Neural cell (in vitro differentiated cells): ENCODE results near the gene UBE2D1. TPM values are rescaled to one million over a fixed set of nuclear protein-coding genes. Genes with fewer than 3 reads are reported as not detected.
A peak's percentile ranks its signal among the peaks of the same experiment; 100 is the strongest.

Source experiments
- H2AFZ ChIP-seq: fragments of 200-600, 300-800 bp; sonication (generic), shearing (Covaris generic); 2 replicates; pipeline ENCODE4 v1.6.0; 2014; ENCODE audit warnings: low read depth, mild to moderate bottlenecking, antibody characterized with exemption, low read length, moderate library complexity
- H3F3A ChIP-seq: fragments of 200-600 bp; shearing (Covaris generic); 2 replicates; pipeline ENCODE4 v1.6.1; 2016; ENCODE audit warnings: mild to moderate bottlenecking, moderate library complexity, mixed read lengths, antibody characterized with exemption, low read length; ENCODE audit not compliant: insufficient read depth, poor library complexity, severe bottlenecking
- H3K27ac ChIP-seq: fragments of 200-600, 300-800 bp; sonication (generic), shearing (Covaris generic); 2 replicates; pipeline ENCODE4 v1.5.1; 2014; ENCODE audit warnings: mild to moderate bottlenecking, low read length, moderate library complexity
- H3K27me3 ChIP-seq: fragments of 300-800, 200-600 bp; sonication (generic), shearing (Covaris generic); 2 replicates; pipeline ENCODE4 v1.6.0; 2014; ENCODE audit warnings: mild to moderate bottlenecking, low read depth, low read length, moderate library complexity; ENCODE audit not compliant: insufficient read depth
- H3K36me3 ChIP-seq: fragments of 300-800, 200-600 bp; sonication (generic), shearing (Covaris generic); 2 replicates; pipeline ENCODE4 v1.5.1; 2014; ENCODE audit warnings: mild to moderate bottlenecking, antibody characterized with exemption, low read length, moderate library complexity; ENCODE audit not compliant: insufficient read depth
- H3K4me2 ChIP-seq: fragments of 300-800, 200-600 bp; sonication (generic), shearing (Covaris generic); 2 replicates; pipeline ENCODE4 v1.6.0; 2014; ENCODE audit warnings: mild to moderate bottlenecking, low read length
- H3K4me3 ChIP-seq: fragments of 300-800, 200-600 bp; sonication (generic), shearing (Covaris generic); 2 replicates; pipeline ENCODE4 v1.5.1; 2014; ENCODE audit warnings: mild to moderate bottlenecking, low read length, moderate library complexity
- H3K79me2 ChIP-seq: fragments of 200-600 bp; shearing (Covaris generic); replicated peaks from 2 replicates; pipeline ENCODE4 v1.6.0; 2014; ENCODE audit warnings: mild to moderate bottlenecking, low read length, moderate library complexity; ENCODE audit not compliant: insufficient read depth
- H3K9ac ChIP-seq: fragments of 300-800, 200-600 bp; sonication (generic), shearing (Covaris generic); 2 replicates; pipeline ENCODE4 v1.6.1; 2016; ENCODE audit warnings: mild to moderate bottlenecking, low read length, mixed read lengths
- H3K9me2 ChIP-seq: fragments of 200-600 bp; shearing (Covaris generic); 2 replicates; pipeline ENCODE4 v1.6.1; 2016; ENCODE audit warnings: mild to moderate bottlenecking, low read length, mixed read lengths; ENCODE audit not compliant: insufficient read depth
- H3K9me3 ChIP-seq: fragments of 200-600, 300-800 bp; sonication (generic), shearing (Covaris generic); 2 replicates; pipeline ENCODE4 v1.6.1; 2016; ENCODE audit warnings: mild to moderate bottlenecking, mixed run types, low read length, moderate library complexity, mixed read lengths
- H4K20me1 ChIP-seq: fragments of 200-600 bp; shearing (Covaris generic); 2 replicates; pipeline ENCODE4 v1.6.1; 2016; ENCODE audit warnings: mild to moderate bottlenecking, mixed run types; ENCODE audit not compliant: insufficient read depth
- CTCF ChIP-seq: fragments of 450-650 bp; IDR thresholded peaks from 2 replicates; pipeline ENCODE4 v1.5.1; 2014; ENCODE audit warnings: antibody characterized with exemption, mild to moderate bottlenecking, moderate library complexity; ENCODE audit not compliant: poor library complexity, severe bottlenecking
- EP300 ChIP-seq: fragments of 450-650 bp; conservative IDR thresholded peaks from 2 replicates; pipeline ENCODE4 v1.6.1; 2014; ENCODE audit warnings: antibody characterized with exemption, mild to moderate bottlenecking, moderate library complexity; ENCODE audit not compliant: poor library complexity, severe bottlenecking
- EZH2 ChIP-seq: fragments of 200-600, 300-800 bp; shearing (Covaris generic), sonication (generic); IDR thresholded peaks from 2 replicates; pipeline ENCODE4 v1.6.1; 2014; ENCODE audit warnings: antibody characterized with exemption, low read length, borderline replicate concordance, mild to moderate bottlenecking; ENCODE audit not compliant: insufficient read depth, poor library complexity, severe bottlenecking
- MXI1 ChIP-seq: fragments of 450-650 bp; conservative IDR thresholded peaks from 2 replicates; pipeline ENCODE4 v1.6.1; 2014; ENCODE audit warnings: antibody characterized with exemption, mild to moderate bottlenecking; ENCODE audit not compliant: poor library complexity, severe bottlenecking
- POLR2AphosphoS5 ChIP-seq: IDR thresholded peaks from 2 replicates; pipeline ENCODE4 v1.6.1; 2012
- RAD21 ChIP-seq: fragments of 450-650 bp; conservative IDR thresholded peaks from 2 replicates; pipeline ENCODE4 v1.6.1; 2014; ENCODE audit warnings: antibody characterized with exemption, mild to moderate bottlenecking, moderate library complexity
- REST ChIP-seq: IDR thresholded peaks from 2 replicates; pipeline ENCODE4 v1.6.1; 2012; ENCODE audit warnings: borderline replicate concordance
- SMC3 ChIP-seq: fragments of 450-650 bp; conservative IDR thresholded peaks from 2 replicates; pipeline ENCODE4 v1.6.1; 2014; ENCODE audit warnings: antibody characterized with exemption, mild to moderate bottlenecking, moderate library complexity; ENCODE audit not compliant: poor library complexity
- TAF1 ChIP-seq: IDR thresholded peaks from 2 replicates; pipeline ENCODE4 v1.6.1; 2012; ENCODE audit warnings: low read depth
- polyA plus RNA-seq: library from polyadenylated mRNA; depleted of rRNA; stranded (reverse); fragments of >200 nt; gene quantifications from 2 replicates; pipeline ENCODE4 v1.2.3, GENCODE V29; 2014

The UBE2D1 gene
- polyA plus RNA-seq, 1 donor from 2014 or later, result 89.8 TPM

- Histone ChIP-seq H3K4me3 (peak overlapping the region; percentile 80), H3K9ac (peak overlapping the region; percentile 95), H4K20me1 (no peaks in the 10 kb centered on the region), H3K9me3 (no peaks in the 10 kb centered on the region), H3F3A (no peaks in the 10 kb centered on the region), H3K27ac (peak overlapping the region; percentile 95), H3K27me3 (no peaks in the 10 kb centered on the region), H3K79me2 (peaks cover 27% of the 10 kb centered on the region), H3K36me3 (no peaks in the 10 kb centered on the region), H3K4me2 (peak overlapping the region; percentile 71), H2AFZ (peak overlapping the region; percentile 90), H3K9me2 (no peaks in the 10 kb centered on the region)
- TF ChIP-seq EP300 (no peak), CTCF (no peak), TAF1 (no peak), EZH2 (no peak)
Observed at GRCh38 chr10:58384544-58384998, 49.8 kb downstream of the UBE2D1 start.

- Histone ChIP-seq H3K4me2 (peak within 1 kb of the TSS; percentile 86), H3K27me3 (no peaks in the 10 kb centered on the region), H3K4me3 (peak within 1 kb of the TSS; percentile 80), H3K36me3 (no peaks in the 10 kb centered on the region), H3K79me2 (peaks cover 27% of the 10 kb centered on the region), H3K9ac (peak within 1 kb of the TSS; percentile 95), H3K9me2 (no peaks in the 10 kb centered on the region), H3K27ac (peak within 1 kb of the TSS; percentile 95), H3K9me3 (no peaks in the 10 kb centered on the region), H4K20me1 (no peaks in the 10 kb centered on the region), H2AFZ (peak within 1 kb of the TSS; percentile 90), H3F3A (no peaks in the 10 kb centered on the region)
- TF ChIP-seq MXI1 (peak; percentile 99), SMC3 (peak; percentile 46), REST (peak; percentile 81), EZH2 (no peak), CTCF (peak; percentile 55), POLR2AphosphoS5 (peak; percentile 90), EP300 (no peak), RAD21 (peak; percentile 15), TAF1 (peak; percentile 82)
Observed at GRCh38 chr10:58384999-58385783, 50.4 kb downstream of the UBE2D1 start, which contains the start of gene TFAM. Gene TFAM (plus strand): TSS chr10:58385410. CDS start chr10:58385548, 138 bp downstream.
